H1 (cell line): Measurements from ENCODE around the gene LHFPL6. TPM values are rescaled to one million over a fixed set of nuclear protein-coding genes. Genes with fewer than 3 reads are reported as not detected.

ENCODE experiments used
- CTCF ChIA-PET: fragments of 300-600 bp; sonication (Branson Sonifier 250); formaldehyde crosslinking; loops from one replicate; lab custom pipeline; 2021; ENCODE audit not compliant: partially characterized antibody; lab: Charles Lee
- POLR2A ChIA-PET: fragments of 300-600 bp; sonication (Branson Sonifier 250); formaldehyde crosslinking; loops from one replicate; lab custom pipeline; 2021; ENCODE audit warnings: inconsistent platforms; ENCODE audit not compliant: partially characterized antibody; lab: Charles Lee
- DNase-seq, 2 experiments: peaks; one replicate each; pipeline versions ENCODE4 v3.0.0 to v3.0.0-alpha.2; 2010 to 2022; ENCODE audit warnings: low spot score in 2 of 2, low read depth in 1 of 2, mixed read lengths in 1 of 2
- FAIRE-seq: peaks from 2 replicates; lab custom pipeline; 2011; peaks lifted over from hg19 to GRCh38; lab: Jason Lieb, UNC
- H2AFZ ChIP-seq: 2 replicates; pipeline ENCODE4 v1.8.1; 2012; ENCODE audit warnings: low read length, inconsistent platforms
- H2AK5ac ChIP-seq: 2 replicates; pipeline ENCODE4 v1.6.1; 2013; ENCODE audit warnings: low read depth, low read length
- H2BK120ac ChIP-seq: replicated peaks from 2 replicates; pipeline ENCODE3; 2013; ENCODE audit warnings: low read depth, low read length, inconsistent platforms
- H2BK12ac ChIP-seq: 2 replicates; pipeline ENCODE4 v1.6.1; 2013; ENCODE audit warnings: low read depth, low read length
- H2BK15ac ChIP-seq: 2 replicates; pipeline ENCODE4 v1.6.1; 2013; ENCODE audit warnings: low read length
- H2BK20ac ChIP-seq: 2 replicates; pipeline ENCODE4 v1.6.1; 2013; ENCODE audit warnings: low read length
- H2BK5ac ChIP-seq: 2 replicates; pipeline ENCODE4 v1.6.1; 2013; ENCODE audit warnings: low read depth, low read length
- H3K14ac ChIP-seq: 2 replicates; pipeline ENCODE4 v1.6.1; 2013; ENCODE audit warnings: inconsistent platforms; ENCODE audit not compliant: insufficient read length
- H3K18ac ChIP-seq: 2 replicates; pipeline ENCODE4 v1.6.1; 2013; ENCODE audit warnings: low read length; ENCODE audit errors: extremely low read depth
- H3K23ac ChIP-seq: 2 replicates; pipeline ENCODE4 v1.6.1; 2013; ENCODE audit warnings: inconsistent platforms; ENCODE audit not compliant: insufficient read length
- H3K23me2 ChIP-seq: 2 replicates; pipeline ENCODE4 v1.6.1; 2013; ENCODE audit warnings: low read depth, low read length
- H3K27ac ChIP-seq: 2 replicates; pipeline ENCODE4 v1.6.1; 2011; ENCODE audit warnings: low read depth, low read length, inconsistent platforms
- H3K27me3 ChIP-seq, 4 experiments: replicated peaks in 1 of 4; 1 replicate in 1 of 4; 2 replicates in 3 of 4; pipeline versions ENCODE4 v1.6.1 to v1.8.1; 2011 to 2013; ENCODE audit warnings: low read length in 3 of 4, mild to moderate bottlenecking in 3 of 4, inconsistent platforms in 2 of 4, mixed read lengths in 2 of 4, moderate library complexity in 1 of 4; ENCODE audit not compliant: control insufficient read depth in 3 of 4, insufficient read depth in 3 of 4; ENCODE audit errors: extremely low read depth in 1 of 4
- H3K36me3 ChIP-seq, 4 experiments: 2 replicates each; pipeline versions ENCODE4 v1.6.1 to v1.8.1; 2011 to 2013; ENCODE audit warnings: mild to moderate bottlenecking in 4 of 4, low read length in 3 of 4, moderate library complexity in 2 of 4, control low read depth in 1 of 4, inconsistent platforms in 1 of 4; ENCODE audit not compliant: insufficient read depth in 4 of 4, control insufficient read depth in 2 of 4
- H3K4ac ChIP-seq: replicated peaks from 2 replicates; pipeline ENCODE3; 2013; ENCODE audit warnings: low read length, low read depth, mixed read lengths, inconsistent platforms; ENCODE audit not compliant: insufficient read length
- H3K4me1 ChIP-seq, 4 experiments: replicated peaks in 1 of 4; 1 replicate in 1 of 4; 2 replicates in 3 of 4; pipeline versions ENCODE4 v1.6.1 to v1.8.1; 2011 to 2013; ENCODE audit warnings: low read length in 3 of 4, inconsistent platforms in 2 of 4, mixed read lengths in 1 of 4; ENCODE audit not compliant: insufficient read depth in 4 of 4, control insufficient read depth in 3 of 4
- H3K4me2 ChIP-seq, 2 experiments: 2 replicates each; pipeline versions ENCODE4 v1.6.1 to v1.8.1; 2011 to 2013; ENCODE audit warnings: low read depth in 2 of 2, low read length in 2 of 2, control low read depth in 1 of 2, inconsistent platforms in 1 of 2, mild to moderate bottlenecking in 1 of 2; ENCODE audit not compliant: insufficient read depth in 1 of 2
- H3K4me3 ChIP-seq, 4 experiments: fragments of 200-600, 300-600 bp in 1 of 4; sonication (generic), shearing (Covaris generic), sonication (Bioruptor Twin) in 1 of 4; 2 replicates each; pipeline versions ENCODE4 v1.5.1 to v1.8.1; 2011 to 2016; ENCODE audit warnings: low read length in 4 of 4, low read depth in 3 of 4, control low read depth in 2 of 4, inconsistent platforms in 2 of 4, mild to moderate bottlenecking in 2 of 4, mixed read lengths in 1 of 4, moderate library complexity in 1 of 4; ENCODE audit not compliant: insufficient read depth in 2 of 4; ENCODE audit errors: extremely low read depth in 1 of 4
- H3K56ac ChIP-seq: replicated peaks from 2 replicates; pipeline ENCODE3; 2013; ENCODE audit warnings: low read depth, mild to moderate bottlenecking, mixed read lengths, low read length, inconsistent platforms; ENCODE audit not compliant: insufficient read length
- H3K79me1 ChIP-seq: 2 replicates; pipeline ENCODE4 v1.6.1; 2013; ENCODE audit warnings: low read depth, low read length, control low read depth
- H3K79me2 ChIP-seq, 2 experiments: 2 replicates each; pipeline versions ENCODE4 v1.6.1 to v1.8.1; 2012 to 2013; ENCODE audit warnings: low read length in 2 of 2, mild to moderate bottlenecking in 2 of 2, inconsistent platforms in 1 of 2; ENCODE audit not compliant: insufficient read depth in 2 of 2, control insufficient read depth in 1 of 2
- H3K9ac ChIP-seq, 4 experiments: replicated peaks in 1 of 4; 1 replicate in 1 of 4; 2 replicates in 3 of 4; pipeline versions ENCODE4 v1.6.1 to v1.8.1; 2011 to 2013; ENCODE audit warnings: low read depth in 3 of 4, low read length in 3 of 4, control low read depth in 2 of 4, mild to moderate bottlenecking in 2 of 4, moderate library complexity in 2 of 4, inconsistent platforms in 1 of 4; ENCODE audit errors: extremely low read depth in 1 of 4
- H3K9me3 ChIP-seq, 2 experiments: 2 replicates each; pipeline versions ENCODE4 v1.6.1 to v1.8.1; 2012 to 2013; ENCODE audit warnings: mild to moderate bottlenecking in 2 of 2, moderate library complexity in 2 of 2, control low read depth in 1 of 2, inconsistent platforms in 1 of 2, low read depth in 1 of 2, low read length in 1 of 2, mixed read lengths in 1 of 2; ENCODE audit not compliant: insufficient read depth in 2 of 2
- H4K20me1 ChIP-seq, 2 experiments: replicated peaks in 1 of 2; 2 replicates each; pipeline versions ENCODE3 to v1.8.1; 2011 to 2013; ENCODE audit warnings: inconsistent platforms in 2 of 2, low read length in 2 of 2, mild to moderate bottlenecking in 1 of 2; ENCODE audit not compliant: insufficient read depth in 2 of 2, control insufficient read depth in 1 of 2
- H4K5ac ChIP-seq: 2 replicates; pipeline ENCODE4 v1.6.1; 2013; ENCODE audit warnings: low read length, low read depth, mixed read lengths, inconsistent platforms; ENCODE audit not compliant: insufficient read length
- H4K8ac ChIP-seq: 2 replicates; pipeline ENCODE4 v1.8.0; 2013; ENCODE audit warnings: mild to moderate bottlenecking, moderate library complexity, low read length, inconsistent platforms; ENCODE audit not compliant: insufficient read depth; ENCODE audit errors: extremely low read depth
- H4K91ac ChIP-seq: replicated peaks from 2 replicates; pipeline ENCODE3; 2013; ENCODE audit warnings: low read length, mixed read lengths, inconsistent platforms; ENCODE audit not compliant: insufficient read length
- GTF2F1 ChIP-seq: IDR thresholded peaks from 2 replicates; pipeline ENCODE4 v1.6.1; 2012; ENCODE audit warnings: low read depth, low read length, improper control_type of control experiment, borderline replicate concordance
- MAFK ChIP-seq: IDR thresholded peaks from 2 replicates; pipeline ENCODE4 v1.6.1; 2012; ENCODE audit warnings: low read depth, mild to moderate bottlenecking, improper control_type of control experiment, low read length
- WGBS, 2 experiments: shearing (Covaris generic) in 1 of 2; methylation state at CpG; one replicate each; pipeline versions ENCODE4 v1.1.6 to v1.1.7; 2013 to 2015; ENCODE audit warnings: low lambda C conversion rate in 2 of 2, mixed read lengths in 2 of 2, inconsistent platforms in 1 of 2, low coverage in 1 of 2, missing lambda C conversion rate in 1 of 2; ENCODE audit not compliant: insufficient replicate concordance in 2 of 2, insufficient coverage in 1 of 2, insufficient read length in 1 of 2; ENCODE audit errors: extremely low coverage in 1 of 2, missing lambda C conversion rate in 1 of 2; 5-methylcytosine and 5-hydroxymethylcytosine counted together
- polyA plus RNA-seq, 7 experiments: library from polyadenylated mRNA; depleted of rRNA in 3 of 7; stranded (reverse) in 5 of 7; unstranded in 2 of 7; fragments of >200 nt in 5 of 7; fragments of 200-250 nt in 2 of 7; gene quantifications; 1 replicate in 5 of 7; 2 replicates in 1 of 7; 4 replicates in 1 of 7; pipeline versions ENCODE4 v1.2.1 to v1.2.3, GENCODE V29; 2011 to 2013; ENCODE audit warnings: missing spikeins in 2 of 7, mixed read lengths in 2 of 7
- total RNA-seq: library from RNA; stranded (reverse); fragmentation: NEBNext Ultra II Directional; extraction: Animal tissue kit (Norgen Biotek cat#: 25700); gene quantifications from 2 replicates; pipeline ENCODE4 v1.2.1, GENCODE V29; 2021

LHFPL6 gene
- total and polyA plus RNA-seq, 2 of the 8 experiments (the other 6 are each of a cell fraction or from before 2014, with no cell fraction given), result 7.6 to 17.0 TPM

- no peak overlapping the region for H3K56ac ChIP-seq
- H2BK12ac ChIP-seq, result no peak overlapping the region
- no peak overlapping the region for H3K14ac ChIP-seq
- H4K20me1 ChIP-seq, result peaks cover 2 to 3% of the 10 kb centered on the region in 2 experiments
- FAIRE-seq (no peak), DNase-seq (no peak)
- H2AFZ ChIP-seq, result no peak overlapping the region
- no peaks in the 10 kb centered on the region for H3K79me1 ChIP-seq
- H4K91ac ChIP-seq, result no peak overlapping the region
- H2BK20ac ChIP-seq, result no peak overlapping the region
- H2AK5ac ChIP-seq, result no peak overlapping the region
- no peaks in the 10 kb centered on the region for H3K79me2 ChIP-seq
- no peak overlapping the region for H3K23ac ChIP-seq
- WGBS, 2 experiments, result 93% methylated on average over 4 of the region's 4 CpGs; no CpG with 5 or more reads in 1 of the 2 experiments
- 0 out of 8 replicates have a peak, but pooled peaks cover 0 to 4% (median 0%) of the 10 kb centered on the region in 4 experiments for H3K36me3 ChIP-seq
- no peak overlapping the region for H4K5ac ChIP-seq
- H2BK5ac ChIP-seq, result no peak overlapping the region
- ChIA-PET POLR2A (no interaction called here), CTCF (interaction anchor here (1.1 to 1.6 kb wide), 2 partner anchors 31 to 163 kb away, joined by 4 to 5 read pairs; no protein-coding TSS in a partner anchor)
- no peak overlapping the region for H3K4me3 ChIP-seq
- H3K23me2 ChIP-seq, result no peaks in the 10 kb centered on the region
- peaks cover 0 to 10% of the 10 kb centered on the region in 2 experiments; a peak in 2 of 4 replicates for H3K9me3 ChIP-seq
- no peak overlapping the region for H2BK120ac ChIP-seq
- no peak overlapping the region for H3K27ac ChIP-seq
- peaks cover 0 to 4% (median 2%) of the 10 kb centered on the region in 4 experiments; a peak in 3 of 7 replicates for H3K4me1 ChIP-seq
- no peak overlapping the region for H3K18ac ChIP-seq
- H3K4me2 ChIP-seq, result no peak overlapping the region
- no peak overlapping the region for H3K4ac ChIP-seq
- no peak overlapping the region for H4K8ac ChIP-seq
- peaks cover 35 to 51% (median 42%) of the 10 kb centered on the region in 4 experiments for H3K27me3 ChIP-seq
- no peak overlapping the region for H2BK15ac ChIP-seq
- TF ChIP-seq MAFK (peak; percentile 20; the same call in 1 of the 2 replicates), GTF2F1 (no peak)
- no peak overlapping the region for H3K9ac ChIP-seq
Measured at GRCh38 chr13:39379667-39380655, 223.0 kb downstream of the LHFPL6 start.
